ENCODE results near the gene RAB11B.

GRCh38 chr19:8430650-8431049 is 40.5 kb downstream of the RAB11B start:
- TF ChIP-seq CTCF (IDR thresholded peaks at IDR 0.05) (no peak), POLR2A (IDR thresholded peaks at IDR 0.05) (no peak)
